ENCODE data around the gene LLGL2.

- no peak for TF ChIP-seq CTCF (IDR thresholded peaks at IDR 0.05)
- TF ChIP-seq EP300 (IDR thresholded peaks at IDR 0.05), result no peak
- TF ChIP-seq POLR2AphosphoS5 (IDR thresholded peaks at IDR 0.05), result no peak
These were observed 36.0 kb upstream of the LLGL2 start for GRCh38 chr17:75489511-75489955.

Measured in upper lobe of left lung (tissue), 4 donors.